Osteocyte (in vitro differentiated cells): ENCODE measurements around the gene RFNG. TPM values are rescaled to one million over a fixed set of nuclear protein-coding genes. Genes with fewer than 3 reads are reported as not detected.

Source experiments
- DNase-seq: peaks from one replicate; pipeline ENCODE4 v3.0.0; 2021; ENCODE audit warnings: mixed read lengths; ENCODE audit not compliant: unreplicated experiment; ENCODE audit errors: extremely low spot score
- H3K27ac Mint-ChIP-seq: one replicate; pipeline ENCODE4 v1.8.0; 2021; ENCODE audit warnings: mild to moderate bottlenecking, mixed read lengths; ENCODE audit not compliant: unreplicated experiment
- H3K27me3 Mint-ChIP-seq: one replicate; pipeline ENCODE4 v1.8.0; 2021; ENCODE audit warnings: mixed read lengths; ENCODE audit not compliant: unreplicated experiment
- H3K36me3 Mint-ChIP-seq: one replicate; pipeline ENCODE4 v1.8.0; 2021; ENCODE audit warnings: mixed read lengths; ENCODE audit not compliant: unreplicated experiment
- H3K4me1 Mint-ChIP-seq: one replicate; pipeline ENCODE4 v1.8.0; 2021; ENCODE audit warnings: mixed read lengths; ENCODE audit not compliant: unreplicated experiment
- H3K4me3 Mint-ChIP-seq: one replicate; pipeline ENCODE4 v1.8.0; 2021; ENCODE audit warnings: mild to moderate bottlenecking, moderate library complexity, mixed read lengths; ENCODE audit not compliant: unreplicated experiment
- H3K9me3 Mint-ChIP-seq: one replicate; pipeline ENCODE4 v1.8.0; 2021; ENCODE audit warnings: mixed read lengths; ENCODE audit not compliant: unreplicated experiment
- total RNA-seq: library from RNA; stranded (reverse); gene quantifications from 2 replicates; pipeline ENCODE4 v1.2.1, GENCODE V29; 2021
- TF ChIP-seq, protein P1 (sequence below): fragments of 200-600 bp; sonication (generic); IDR thresholded peaks from 2 replicates; pipeline ENCODE4 v1.5.0; 2021; ENCODE audit warnings: antibody characterized with exemption, mild to moderate bottlenecking, moderate library complexity

Gene RFNG
- total RNA-seq, 1 donor from 2014 or later: 41.0 TPM

DNA sequence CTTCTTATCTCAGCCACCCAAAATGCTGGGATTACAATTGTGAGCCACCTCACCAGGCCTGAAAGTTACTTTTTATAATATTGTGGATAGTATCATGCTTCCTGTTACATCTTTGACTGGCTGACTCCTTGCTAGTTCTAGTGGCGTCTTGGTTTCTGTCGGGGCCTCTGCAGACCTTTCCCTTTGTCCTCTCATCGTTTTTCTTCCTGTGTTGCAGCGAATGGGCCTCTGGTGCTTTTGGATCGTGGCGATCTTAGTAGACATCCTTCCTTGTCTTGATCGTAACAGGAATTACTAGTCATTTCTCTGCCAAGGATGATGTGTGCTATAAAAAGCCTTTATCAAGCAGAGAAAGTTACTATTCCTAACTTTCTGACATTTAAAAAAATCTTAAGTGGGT, 53.4 kb downstream of the RFNG start:
- TF ChIP-seq, protein P1, sequence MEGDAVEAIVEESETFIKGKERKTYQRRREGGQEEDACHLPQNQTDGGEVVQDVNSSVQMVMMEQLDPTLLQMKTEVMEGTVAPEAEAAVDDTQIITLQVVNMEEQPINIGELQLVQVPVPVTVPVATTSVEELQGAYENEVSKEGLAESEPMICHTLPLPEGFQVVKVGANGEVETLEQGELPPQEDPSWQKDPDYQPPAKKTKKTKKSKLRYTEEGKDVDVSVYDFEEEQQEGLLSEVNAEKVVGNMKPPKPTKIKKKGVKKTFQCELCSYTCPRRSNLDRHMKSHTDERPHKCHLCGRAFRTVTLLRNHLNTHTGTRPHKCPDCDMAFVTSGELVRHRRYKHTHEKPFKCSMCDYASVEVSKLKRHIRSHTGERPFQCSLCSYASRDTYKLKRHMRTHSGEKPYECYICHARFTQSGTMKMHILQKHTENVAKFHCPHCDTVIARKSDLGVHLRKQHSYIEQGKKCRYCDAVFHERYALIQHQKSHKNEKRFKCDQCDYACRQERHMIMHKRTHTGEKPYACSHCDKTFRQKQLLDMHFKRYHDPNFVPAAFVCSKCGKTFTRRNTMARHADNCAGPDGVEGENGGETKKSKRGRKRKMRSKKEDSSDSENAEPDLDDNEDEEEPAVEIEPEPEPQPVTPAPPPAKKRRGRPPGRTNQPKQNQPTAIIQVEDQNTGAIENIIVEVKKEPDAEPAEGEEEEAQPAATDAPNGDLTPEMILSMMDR: no peak
- H3K4me3 Mint-ChIP-seq: no peak overlapping the region
- H3K4me1 Mint-ChIP-seq: peaks cover 13% of the 10 kb centered on the region
- H3K9me3 Mint-ChIP-seq: no peaks in the 10 kb centered on the region
- H3K36me3 Mint-ChIP-seq: peaks cover 10% of the 10 kb centered on the region
- no peak overlapping the region for H3K27ac Mint-ChIP-seq
- no peaks in the 10 kb centered on the region for H3K27me3 Mint-ChIP-seq
- DNase-seq: no peak

Other genes starting within 250 kb of the RFNG start
- gene GCGR, start 247.7 kb downstream of the RFNG start, total RNA-seq: not detected in 2 replicates
- gene MCRIP1, start 218.5 kb downstream of the RFNG start, total RNA-seq: 169 and 176 TPM in 2 replicates
- 0.62 TPM in 1 of 2 replicates, not detected in the other for gene PPP1R27, start 216.8 kb downstream of the RFNG start, total RNA-seq
- gene P4HB, start 191.3 kb downstream of the RFNG start, total RNA-seq: 792 and 837 TPM in 2 replicates
- gene ARHGDIA, start 180.5 kb downstream of the RFNG start, total RNA-seq: 430 and 433 TPM in 2 replicates
- gene ALYREF, start 160.2 kb downstream of the RFNG start, total RNA-seq: 72.6 and 78.5 TPM in 2 replicates
- gene ANAPC11, start 160.1 kb downstream of the RFNG start, total RNA-seq: 119 and 138 TPM in 2 replicates
- 0.56 and 0.68 TPM in 2 replicates for gene NPB, start 149.6 kb downstream of the RFNG start, total RNA-seq
- gene PCYT2, start 140.4 kb downstream of the RFNG start, total RNA-seq: 33.2 and 38.0 TPM in 2 replicates
- 18.8 and 20.9 TPM in 2 replicates for gene SIRT7, start 133.6 kb downstream of the RFNG start, total RNA-seq
- gene MAFG, start 124.1 kb downstream of the RFNG start, total RNA-seq: 34.7 and 35.6 TPM in 2 replicates
- gene PYCR1, start 114.5 kb downstream of the RFNG start, total RNA-seq: 123 and 128 TPM in 2 replicates
- not detected in 2 replicates for gene MYADML2, start 104.6 kb downstream of the RFNG start, total RNA-seq
- 0.30 TPM in 1 of 2 replicates, not detected in the other for gene NOTUM, start 90.6 kb downstream of the RFNG start, total RNA-seq
- gene ASPSCR1, start 74.2 kb downstream of the RFNG start, total RNA-seq: 45.9 and 47.1 TPM in 2 replicates
- 29.4 and 31.7 TPM in 2 replicates for gene CENPX, start 28.9 kb downstream of the RFNG start, total RNA-seq
- 9.4 and 9.8 TPM in 2 replicates for gene LRRC45, start 28.5 kb downstream of the RFNG start, total RNA-seq
- gene RAC3, start 20.1 kb downstream of the RFNG start, total RNA-seq: 19.4 and 21.8 TPM in 2 replicates
- gene DCXR, start 14.1 kb downstream of the RFNG start, total RNA-seq: 69.0 and 71.0 TPM in 2 replicates
- 100 and 108 TPM in 2 replicates for gene GPS1, start 87 bp upstream of the RFNG start, total RNA-seq
- gene DUS1L, start 14.0 kb upstream of the RFNG start, total RNA-seq: 69.3 and 73.3 TPM in 2 replicates
- gene FASN, start 46.4 kb upstream of the RFNG start, total RNA-seq: 134 and 136 TPM in 2 replicates
- gene CCDC57, start 161.0 kb upstream of the RFNG start, total RNA-seq: 50.8 and 57.9 TPM in 2 replicates
- 12.9 and 18.1 TPM in 2 replicates for gene SLC16A3, start 177.2 kb upstream of the RFNG start, total RNA-seq
- 118 and 124 TPM in 2 replicates for gene CSNK1D, start 221.9 kb upstream of the RFNG start, total RNA-seq